SK-N-SH (cell line): ENCODE data around the gene ZNF892. TPM values are rescaled to one million over a fixed set of nuclear protein-coding genes. Genes with fewer than 3 reads are reported as not detected.

Experiments used
- CTCF ChIA-PET: fragments of 300-600, 350-600 bp; formaldehyde crosslinking; extraction: SDS; loops from one replicate; lab custom pipeline; 2021; lab: Yijun Ruan, JAX
- POLR2A ChIA-PET: fragments of 350-600 bp; sonication (Branson Sonifier 250); formaldehyde crosslinking; extraction: SDS; loops from one replicate; lab custom pipeline; 2020; ENCODE audit warnings: antibody characterized with exemption, inconsistent platforms; lab: Yijun Ruan, JAX
- DNase-seq: peaks from one replicate; pipeline ENCODE4 v3.0.0; 2012
- H2AFZ ChIP-seq: fragments of 200-600 bp; sonication (generic); 2 replicates; pipeline ENCODE4 v1.8.1; 2016; ENCODE audit warnings: antibody characterized with exemption, mild to moderate bottlenecking, low read depth
- H3F3A ChIP-seq: fragments of 200-600 bp; sonication (generic); replicated peaks from 2 replicates; pipeline ENCODE3; 2016; ENCODE audit warnings: antibody characterized with exemption, mild to moderate bottlenecking; ENCODE audit not compliant: insufficient read depth
- H3K27ac ChIP-seq, 2 experiments: fragments of 200-500 bp in 1 of 2; fragments of 200-600 bp in 1 of 2; sonication (Bioruptor generic) in 1 of 2; sonication (generic), shearing (Covaris generic) in 1 of 2; 2 replicates each; pipeline versions ENCODE4 v1.5.1 to v1.6.1; 2014 to 2016; ENCODE audit warnings: low read depth in 2 of 2, inconsistent platforms in 1 of 2, low read length in 1 of 2, mild to moderate bottlenecking in 1 of 2, mixed read lengths in 1 of 2
- H3K27me3 ChIP-seq: fragments of 200-600 bp; sonication (generic), shearing (Covaris generic); 2 replicates; pipeline ENCODE4 v1.6.1; 2016; ENCODE audit warnings: mixed run types; ENCODE audit not compliant: insufficient read depth
- H3K36me3 ChIP-seq, 2 experiments: fragments of 200-500 bp in 1 of 2; fragments of 200-600 bp in 1 of 2; sonication (Bioruptor generic) in 1 of 2; sonication (generic) in 1 of 2; replicated peaks in 1 of 2; 2 replicates each; pipeline versions ENCODE3 to v1.5.1; 2014 to 2016; ENCODE audit warnings: low read length in 1 of 2, mild to moderate bottlenecking in 1 of 2; ENCODE audit not compliant: insufficient read depth in 2 of 2, control insufficient read depth in 1 of 2
- H3K4me1 ChIP-seq, 2 experiments: fragments of 200-500 bp in 1 of 2; fragments of 200-600 bp in 1 of 2; sonication (Bioruptor generic) in 1 of 2; sonication (generic), shearing (Covaris generic) in 1 of 2; 2 replicates each; pipeline versions ENCODE4 v1.5.1 to v1.6.1; 2014 to 2016; ENCODE audit warnings: low read depth in 1 of 2, low read length in 1 of 2, mixed run types in 1 of 2; ENCODE audit not compliant: insufficient read depth in 2 of 2, control insufficient read depth in 1 of 2
- H3K4me2 ChIP-seq: fragments of 200-600 bp; sonication (generic), shearing (Covaris generic); 2 replicates; pipeline ENCODE4 v1.6.1; 2017; ENCODE audit warnings: mixed run types
- H3K4me3 ChIP-seq, 2 experiments: fragments of 200-500 bp in 1 of 2; fragments of 200-600 bp in 1 of 2; sonication (Bioruptor generic) in 1 of 2; sonication (generic), shearing (Covaris generic) in 1 of 2; 2 replicates each; pipeline versions ENCODE4 v1.5.1 to v1.8.1; 2014 to 2016; ENCODE audit warnings: low read depth in 2 of 2, inconsistent platforms in 1 of 2, low read length in 1 of 2, mild to moderate bottlenecking in 1 of 2, mixed read lengths in 1 of 2, moderate library complexity in 1 of 2
- H3K79me2 ChIP-seq: fragments of 200-600 bp; sonication (generic); 2 replicates; pipeline ENCODE4 v1.8.1; 2017; ENCODE audit warnings: mild to moderate bottlenecking; ENCODE audit not compliant: insufficient read depth
- H3K9ac ChIP-seq: fragments of 200-600 bp; sonication (generic); 2 replicates; pipeline ENCODE4 v1.6.1; 2017; ENCODE audit warnings: mixed run types
- H3K9me2 ChIP-seq: fragments of 200-600 bp; sonication (generic); 2 replicates; pipeline ENCODE4 v1.6.1; 2017; ENCODE audit warnings: mixed run types
- H3K9me3 ChIP-seq: fragments of 200-600 bp; sonication (generic); 2 replicates; pipeline ENCODE4 v1.6.1; 2017; ENCODE audit warnings: mixed run types, mild to moderate bottlenecking, moderate library complexity
- H4K20me1 ChIP-seq: fragments of 200-600 bp; sonication (generic); 2 replicates; pipeline ENCODE4 v1.6.1; 2017; ENCODE audit warnings: mild to moderate bottlenecking, mixed run types; ENCODE audit not compliant: insufficient read depth
- EP300 ChIP-seq, 2 experiments: IDR thresholded peaks; 2 replicates each; pipeline versions ENCODE4 v1.4.0 to v1.6.1; 2012; ENCODE audit warnings: borderline replicate concordance in 1 of 2, low read depth in 1 of 2, low read length in 1 of 2
- FOSL2 ChIP-seq: IDR thresholded peaks from 2 replicates; pipeline ENCODE4 v1.4.0; 2012; ENCODE audit warnings: low read depth, mild to moderate bottlenecking, moderate library complexity, borderline replicate concordance
- FOXJ3 ChIP-seq: sonication (generic); formaldehyde crosslinking; IDR thresholded peaks from 2 replicates; pipeline ENCODE4 v1.5.1; 2020; ENCODE audit warnings: mild to moderate bottlenecking, missing genetic modification reagents
- GABPA ChIP-seq: IDR thresholded peaks from 2 replicates; pipeline ENCODE4 v1.4.0; 2012; ENCODE audit warnings: low read depth, mild to moderate bottlenecking
- GATA2 ChIP-seq: sonication (generic); formaldehyde crosslinking; IDR thresholded peaks from 2 replicates; pipeline ENCODE4 v1.5.0; 2020; ENCODE audit warnings: mild to moderate bottlenecking, missing genetic modification reagents
- JUND ChIP-seq: IDR thresholded peaks from 2 replicates; pipeline ENCODE4 v1.4.0; 2012
- MEF2A ChIP-seq: IDR thresholded peaks from 2 replicates; pipeline ENCODE4 v1.4.0; 2012; ENCODE audit warnings: low read depth, borderline replicate concordance
- NFIC ChIP-seq: IDR thresholded peaks from 2 replicates; pipeline ENCODE4 v1.4.0; 2012; ENCODE audit warnings: borderline replicate concordance
- NRF1 ChIP-seq: IDR thresholded peaks from 2 replicates; pipeline ENCODE4 v1.6.1; 2012; ENCODE audit warnings: low read depth, mild to moderate bottlenecking, low read length
- RCOR1 ChIP-seq: fragments of 150-350 bp; IDR thresholded peaks from 2 replicates; pipeline ENCODE4 v1.6.1; 2017; ENCODE audit warnings: antibody characterized with exemption, low read length
- TAF1 ChIP-seq: IDR thresholded peaks from 2 replicates; pipeline ENCODE4 v1.6.1; 2012; ENCODE audit warnings: low read depth, mild to moderate bottlenecking, low read length, moderate library complexity, borderline replicate concordance
- TCF12 ChIP-seq: IDR thresholded peaks from 2 replicates; pipeline ENCODE4 v1.4.0; 2012
- TEAD4 ChIP-seq: IDR thresholded peaks from 2 replicates; pipeline ENCODE4 v1.4.0; 2012; ENCODE audit warnings: mild to moderate bottlenecking, borderline replicate concordance; ENCODE audit not compliant: insufficient read depth
- YY1 ChIP-seq: IDR thresholded peaks from 2 replicates; pipeline ENCODE4 v1.4.0; 2012; ENCODE audit warnings: low read depth, mild to moderate bottlenecking
- WGBS: methylation state at CpG from one replicate; pipeline ENCODE4 v1.1.6; 2017; ENCODE audit warnings: low lambda C conversion rate; 5-methylcytosine and 5-hydroxymethylcytosine counted together
- polyA plus RNA-seq, 3 experiments: library from polyadenylated mRNA; depleted of rRNA; stranded (reverse); fragments of >200 nt; gene quantifications; 2 replicates each; pipeline ENCODE4 v1.2.3, GENCODE V29; 2012
- TF ChIP-seq, protein P1 (sequence below): IDR thresholded peaks from 2 replicates; pipeline ENCODE4 v1.4.0; 2012; ENCODE audit warnings: low read depth, borderline replicate concordance
- TF ChIP-seq, protein P2 (sequence below): IDR thresholded peaks from 2 replicates; pipeline ENCODE4 v1.4.0; 2012; ENCODE audit warnings: low read depth
- TF ChIP-seq, protein P3 (sequence below): fragments of 150-350 bp; IDR thresholded peaks from 2 replicates; pipeline ENCODE4 v1.6.1; 2016; ENCODE audit warnings: mild to moderate bottlenecking, low read depth, low read length

Gene ZNF892
- polyA plus RNA-seq, 1 of the 3 experiments (the other 2 are of a cell fraction): 1.4 TPM

DNA sequence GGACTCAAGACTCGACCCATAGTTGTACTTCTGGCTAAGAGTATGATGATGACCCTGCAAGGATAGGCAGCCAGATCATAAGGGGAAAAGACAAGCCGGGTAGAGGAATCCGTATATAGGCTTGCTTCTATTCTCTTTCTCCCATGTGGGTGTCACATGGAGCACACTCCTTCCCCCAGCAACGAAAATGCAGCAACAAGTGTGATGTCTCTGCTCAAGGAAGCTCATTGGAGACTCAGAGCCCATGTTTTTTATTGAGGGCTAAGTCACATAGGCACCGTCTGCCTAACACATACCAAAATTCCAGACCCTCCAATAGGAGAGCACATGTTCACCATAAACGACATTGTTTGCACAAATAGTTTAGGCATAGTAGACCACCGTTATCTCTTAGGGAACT is 35.4 kb upstream of the ZNF892 start (continued):
- TF ChIP-seq FOSL2 (no peak), TEAD4 (no peak), FOXJ3 (CRISPR knock-in tag) (no peak), TCF12 (no peak), EP300 (IDR thresholded peaks at IDR 0.05; ENCODE audit: borderline replicate concordance in 1 of 2, low read depth in 1 of 2, low read length in 1 of 2) (no peak)

DNA sequence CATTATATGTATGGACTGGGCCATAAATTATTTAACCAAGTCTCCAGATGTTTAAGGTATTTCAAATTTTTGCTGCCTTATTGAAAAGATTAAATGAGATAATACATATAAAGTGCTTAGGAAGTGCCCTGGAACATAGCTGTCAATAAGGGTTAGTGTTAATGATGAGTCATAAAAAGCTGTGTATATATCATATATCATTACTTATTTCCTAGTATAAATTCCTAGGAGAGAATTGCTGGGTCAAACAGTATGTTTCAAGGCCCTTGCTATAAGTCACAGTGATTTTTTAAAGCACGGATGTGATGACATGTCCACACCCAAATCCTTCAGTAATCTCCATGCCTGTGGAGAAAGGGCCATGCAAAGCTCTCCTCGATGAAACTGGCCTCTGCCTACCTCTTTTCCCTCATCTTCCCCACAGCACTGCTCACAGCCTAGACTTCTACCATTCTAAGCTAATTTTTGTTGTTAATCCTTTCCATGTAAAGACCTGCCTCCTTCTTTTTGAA is 33.2 kb upstream of the ZNF892 start:
- H3K27me3 ChIP-seq: no peaks in the 10 kb centered on the region
- no peaks in the 10 kb centered on the region for H4K20me1 ChIP-seq
- ChIA-PET CTCF (interaction anchor here (0.8 to 1.2 kb wide), 2 partner anchors 33 to 171 kb away, joined by 3 to 4 read pairs; partner anchors contain the start of gene ZNF892), POLR2A (no interaction called here)
- TF ChIP-seq NRF1 (no peak), JUND (no peak), RCOR1 (no peak), MEF2A (no peak), GABPA (no peak), YY1 (no peak), GATA2 (CRISPR knock-in tag) (no peak), FOSL2 (no peak), FOXJ3 (CRISPR knock-in tag) (no peak), EP300 (IDR thresholded peaks at IDR 0.05; ENCODE audit: borderline replicate concordance in 1 of 2, low read depth in 1 of 2, low read length in 1 of 2) (no peak), TAF1 (no peak), NFIC (no peak)
- TF ChIP-seq, protein P1, sequence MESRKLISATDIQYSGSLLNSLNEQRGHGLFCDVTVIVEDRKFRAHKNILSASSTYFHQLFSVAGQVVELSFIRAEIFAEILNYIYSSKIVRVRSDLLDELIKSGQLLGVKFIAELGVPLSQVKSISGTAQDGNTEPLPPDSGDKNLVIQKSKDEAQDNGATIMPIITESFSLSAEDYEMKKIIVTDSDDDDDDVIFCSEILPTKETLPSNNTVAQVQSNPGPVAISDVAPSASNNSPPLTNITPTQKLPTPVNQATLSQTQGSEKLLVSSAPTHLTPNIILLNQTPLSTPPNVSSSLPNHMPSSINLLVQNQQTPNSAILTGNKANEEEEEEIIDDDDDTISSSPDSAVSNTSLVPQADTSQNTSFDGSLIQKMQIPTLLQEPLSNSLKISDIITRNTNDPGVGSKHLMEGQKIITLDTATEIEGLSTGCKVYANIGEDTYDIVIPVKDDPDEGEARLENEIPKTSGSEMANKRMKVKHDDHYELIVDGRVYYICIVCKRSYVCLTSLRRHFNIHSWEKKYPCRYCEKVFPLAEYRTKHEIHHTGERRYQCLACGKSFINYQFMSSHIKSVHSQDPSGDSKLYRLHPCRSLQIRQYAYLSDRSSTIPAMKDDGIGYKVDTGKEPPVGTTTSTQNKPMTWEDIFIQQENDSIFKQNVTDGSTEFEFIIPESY: no peak
- TF ChIP-seq, protein P2, sequence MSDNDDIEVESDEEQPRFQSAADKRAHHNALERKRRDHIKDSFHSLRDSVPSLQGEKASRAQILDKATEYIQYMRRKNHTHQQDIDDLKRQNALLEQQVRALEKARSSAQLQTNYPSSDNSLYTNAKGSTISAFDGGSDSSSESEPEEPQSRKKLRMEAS: no peak
- TF ChIP-seq, protein P3, sequence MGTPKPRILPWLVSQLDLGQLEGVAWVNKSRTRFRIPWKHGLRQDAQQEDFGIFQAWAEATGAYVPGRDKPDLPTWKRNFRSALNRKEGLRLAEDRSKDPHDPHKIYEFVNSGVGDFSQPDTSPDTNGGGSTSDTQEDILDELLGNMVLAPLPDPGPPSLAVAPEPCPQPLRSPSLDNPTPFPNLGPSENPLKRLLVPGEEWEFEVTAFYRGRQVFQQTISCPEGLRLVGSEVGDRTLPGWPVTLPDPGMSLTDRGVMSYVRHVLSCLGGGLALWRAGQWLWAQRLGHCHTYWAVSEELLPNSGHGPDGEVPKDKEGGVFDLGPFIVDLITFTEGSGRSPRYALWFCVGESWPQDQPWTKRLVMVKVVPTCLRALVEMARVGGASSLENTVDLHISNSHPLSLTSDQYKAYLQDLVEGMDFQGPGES: no peak
- peaks cover 16% of the 10 kb centered on the region for H3K79me2 ChIP-seq
- 88% methylated on average over 2 of the region's 2 CpGs for WGBS
- peaks cover 8 to 15% of the 10 kb centered on the region in 2 experiments for H3K36me3 ChIP-seq
- H3K9me3 ChIP-seq: no peaks in the 10 kb centered on the region
- H3F3A ChIP-seq: no peaks in the 10 kb centered on the region
- no peak for DNase-seq
- H3K9me2 ChIP-seq: no peaks in the 10 kb centered on the region
- no peak overlapping the region for H2AFZ ChIP-seq
- H3K9ac ChIP-seq: no peak overlapping the region
- no peaks in the 10 kb centered on the region for H3K4me1 ChIP-seq
- no peak overlapping the region for H3K4me3 ChIP-seq
- no peak overlapping the region for H3K27ac ChIP-seq
- H3K4me2 ChIP-seq: no peak overlapping the region
